ENCODE data around the gene MAPKAPK5. TPM values are rescaled to one million over a fixed set of nuclear protein-coding genes. Genes with fewer than 3 reads are reported as not detected.
"Not testable (repeated sequence)": the region's sequence is repeated elsewhere in the genome, so short reads cannot be mapped to it uniquely, and the experiment has no call there.

MAPKAPK5 gene, protein sequence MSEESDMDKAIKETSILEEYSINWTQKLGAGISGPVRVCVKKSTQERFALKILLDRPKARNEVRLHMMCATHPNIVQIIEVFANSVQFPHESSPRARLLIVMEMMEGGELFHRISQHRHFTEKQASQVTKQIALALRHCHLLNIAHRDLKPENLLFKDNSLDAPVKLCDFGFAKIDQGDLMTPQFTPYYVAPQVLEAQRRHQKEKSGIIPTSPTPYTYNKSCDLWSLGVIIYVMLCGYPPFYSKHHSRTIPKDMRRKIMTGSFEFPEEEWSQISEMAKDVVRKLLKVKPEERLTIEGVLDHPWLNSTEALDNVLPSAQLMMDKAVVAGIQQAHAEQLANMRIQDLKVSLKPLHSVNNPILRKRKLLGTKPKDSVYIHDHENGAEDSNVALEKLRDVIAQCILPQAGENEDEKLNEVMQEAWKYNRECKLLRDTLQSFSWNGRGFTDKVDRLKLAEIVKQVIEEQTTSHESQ
- total RNA-seq = 49.6 and 58.3 TPM in 2 replicates

DNA sequence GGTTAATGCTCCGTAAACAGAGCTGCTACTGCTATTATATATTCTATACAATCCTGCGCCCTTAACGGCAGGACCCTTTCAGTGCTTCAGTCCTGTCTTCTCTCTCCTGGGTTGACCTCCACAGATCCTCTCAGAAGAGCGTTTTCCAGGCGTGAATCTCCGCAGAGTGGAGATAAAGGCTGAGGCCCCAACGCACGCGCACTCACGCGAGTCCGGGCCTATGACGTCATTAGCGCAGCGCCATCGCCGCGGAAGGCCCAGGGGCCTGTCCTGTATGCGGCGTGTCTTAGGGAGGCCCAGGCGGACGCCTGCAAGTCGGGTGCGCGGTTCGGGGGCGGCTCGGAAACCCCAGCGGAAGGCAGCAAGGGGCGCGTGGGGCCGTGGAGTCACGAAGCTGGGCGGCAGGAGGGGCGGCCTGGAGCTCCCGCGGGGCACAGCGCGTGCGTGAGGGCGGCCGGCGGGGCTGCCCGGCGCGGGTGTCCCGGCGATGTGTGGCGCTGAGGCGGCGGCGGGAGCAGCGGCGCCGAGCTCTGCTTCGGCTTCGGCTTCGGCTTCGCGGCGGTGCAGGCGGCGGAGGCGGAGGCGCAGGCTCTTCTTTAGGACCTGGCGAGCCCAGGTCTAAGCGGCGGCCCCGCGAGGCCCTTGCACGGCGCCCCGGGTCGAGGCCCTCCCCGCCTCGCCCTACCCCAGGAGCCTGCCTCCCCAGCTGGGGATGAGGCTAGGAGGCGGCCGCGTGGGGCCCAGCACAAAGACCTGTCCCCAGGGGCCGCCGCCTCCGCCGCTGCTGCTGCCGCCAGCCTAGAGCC is at the start of gene MAPKAPK5:
TSS of gene MAPKAPK5 (plus strand) at position 479 of the 806 bp plus-strand sequence. CDS start 506 bp downstream, outside the sequence.
- intact Hi-C loops (cut with micrococcal nuclease) = loop anchor here (1.0 to 5.0 kb wide), 14 partner anchors 29 to 1439 kb away; partner anchors contain the start of genes ANAPC7, BRAP, ERP29 and HECTD4

- intact Hi-C loops (cut with micrococcal nuclease) = no loop called here
Observed at GRCh38 chr12:111792856-111793235, 49.2 kb upstream of the MAPKAPK5 start.

- intact Hi-C loops (cut with micrococcal nuclease) = no loop called here
Observed at GRCh38 chr12:111798182-111798581, 43.8 kb upstream of the MAPKAPK5 start.

- intact Hi-C loops (cut with micrococcal nuclease) = no loop called here
Observed at GRCh38 chr12:111799758-111800157, 42.3 kb upstream of the MAPKAPK5 start.

DNA sequence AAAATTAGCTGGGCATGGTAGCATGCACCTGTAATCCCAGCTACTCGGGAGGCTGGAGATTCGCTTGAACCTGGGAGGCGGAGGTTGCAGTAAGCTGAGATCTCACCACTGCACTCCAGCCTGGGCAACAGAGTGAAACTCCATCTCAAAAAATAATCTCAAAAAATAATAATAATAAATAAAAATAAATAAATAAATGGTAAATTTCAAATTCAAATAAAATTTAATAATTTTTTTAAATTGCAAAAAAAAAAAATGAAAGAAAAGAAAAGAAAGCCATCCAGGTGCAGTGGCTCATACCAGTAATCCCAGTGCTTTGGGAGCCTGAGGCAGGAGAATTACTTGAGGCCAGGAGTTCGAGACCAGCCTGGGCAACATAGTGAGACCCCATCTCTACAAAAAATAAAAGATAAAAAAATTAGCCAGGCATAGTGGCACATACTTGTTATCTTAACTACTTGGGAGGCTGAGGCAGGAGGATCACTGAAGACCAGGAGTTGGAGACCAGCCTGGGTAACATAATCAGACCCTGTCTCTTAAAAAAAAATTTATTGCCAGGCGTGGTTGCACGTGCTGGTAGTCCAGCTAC is 38.9 kb upstream of the MAPKAPK5 start:
- intact Hi-C loops (cut with micrococcal nuclease) = no loop called here

DNA sequence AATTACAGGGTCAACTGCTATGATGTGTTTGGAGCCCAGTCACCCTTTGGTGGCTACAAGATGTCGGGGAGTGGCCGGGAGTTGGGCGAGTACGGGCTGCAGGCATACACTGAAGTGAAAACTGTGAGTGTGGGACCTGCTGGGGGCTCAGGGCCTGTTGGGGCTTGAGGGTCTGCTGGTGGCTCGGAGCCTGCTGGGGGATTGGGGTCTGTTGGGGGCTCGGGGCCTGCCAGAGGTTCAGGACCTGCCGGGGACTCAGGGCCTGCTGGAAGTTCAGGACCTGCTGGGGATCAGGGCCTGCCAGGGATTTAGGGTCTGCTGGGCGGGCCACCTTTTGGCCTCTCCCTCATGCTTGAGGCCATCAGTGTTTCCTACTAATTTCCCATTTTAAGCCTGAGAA is 38.2 kb upstream of the MAPKAPK5 start:
- intact Hi-C loops (cut with micrococcal nuclease) = no loop called here

GRCh38 chr12:111806304-111806703 is 35.7 kb upstream of the MAPKAPK5 start:
- intact Hi-C loops (cut with micrococcal nuclease) = no loop called here

DNA sequence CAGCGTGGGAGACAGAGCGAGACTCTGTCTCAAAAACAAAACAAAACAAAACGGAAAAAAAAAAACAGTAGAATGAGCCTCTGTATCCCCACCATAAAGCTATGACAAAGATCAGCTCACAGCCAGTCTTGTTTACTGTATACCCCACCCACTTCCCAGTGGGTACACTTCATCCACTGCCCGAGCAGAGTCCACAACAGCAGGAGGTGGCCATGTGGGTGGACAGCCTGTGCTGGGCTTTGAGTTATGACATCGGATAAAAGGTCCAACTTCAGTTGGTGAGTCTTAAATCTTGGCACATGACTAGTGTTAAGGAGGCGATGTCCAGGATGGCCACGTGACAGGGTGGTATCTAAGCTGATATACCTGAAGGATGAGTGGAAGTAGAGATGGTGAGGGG is 34.8 kb upstream of the MAPKAPK5 start:
- intact Hi-C loops (cut with micrococcal nuclease) = no loop called here

GRCh38 chr12:111812881-111813741 is 28.9 kb upstream of the MAPKAPK5 start:
- intact Hi-C loops (cut with micrococcal nuclease) = loop anchor here (1.0 to 2.0 kb wide), 6 partner anchors 30 to 482 kb away; partner anchors contain the start of gene MAPKAPK5

- intact Hi-C loops (cut with micrococcal nuclease) = no loop called here
Observed at GRCh38 chr12:111816065-111816615, 25.9 kb upstream of the MAPKAPK5 start.

DNA sequence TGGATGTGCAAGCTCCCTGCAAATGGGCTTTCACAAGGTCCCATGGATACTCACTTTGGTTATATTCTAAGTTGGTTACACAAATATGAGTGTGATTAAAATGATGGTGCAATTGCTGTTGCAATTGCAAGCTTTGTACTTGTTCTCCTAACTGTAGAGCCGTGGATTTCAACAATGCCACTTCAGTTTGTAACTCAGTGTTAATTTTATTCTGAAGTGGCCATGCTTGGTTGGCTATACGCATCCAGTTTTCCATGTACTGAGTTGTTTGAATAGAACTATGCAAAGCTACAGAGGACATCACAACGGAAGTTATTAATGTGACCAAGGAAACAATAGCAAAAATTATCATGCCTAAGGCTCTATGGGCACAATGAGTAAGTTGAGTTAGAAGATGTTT is 25.1 kb upstream of the MAPKAPK5 start:
- intact Hi-C loops (cut with micrococcal nuclease) = not testable (repeated sequence)

GRCh38 chr12:111818340-111818739 is 23.7 kb upstream of the MAPKAPK5 start:
- intact Hi-C loops (cut with micrococcal nuclease) = no loop called here

- intact Hi-C loops (cut with micrococcal nuclease) = no loop called here
Observed at GRCh38 chr12:111819191-111820158, 22.6 kb upstream of the MAPKAPK5 start.

GRCh38 chr12:111820828-111821227 is 21.2 kb upstream of the MAPKAPK5 start:
- intact Hi-C loops (cut with micrococcal nuclease) = not testable (repeated sequence)

- intact Hi-C loops (cut with micrococcal nuclease) = no loop called here
Observed at GRCh38 chr12:111822886-111823285, 19.1 kb upstream of the MAPKAPK5 start.

DNA sequence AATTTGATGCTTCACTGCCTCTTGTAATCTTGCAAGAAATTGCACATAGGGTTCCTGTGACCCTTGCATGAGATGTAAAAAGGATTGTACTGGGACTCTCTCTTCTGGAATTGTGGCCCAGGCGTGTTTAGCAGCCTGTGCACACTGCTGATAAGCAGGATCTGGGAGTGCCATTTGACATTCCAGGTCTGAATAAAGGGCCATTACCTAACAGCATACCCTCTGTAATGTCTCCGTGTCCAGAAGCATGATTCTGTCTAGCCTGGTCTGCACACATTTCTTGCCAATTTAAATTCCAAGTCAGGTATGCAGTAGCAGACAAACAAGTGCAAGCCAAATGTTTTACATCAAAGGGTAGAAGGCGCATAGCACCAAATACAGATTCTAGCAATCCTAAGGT is 18.1 kb upstream of the MAPKAPK5 start:
- intact Hi-C loops (cut with micrococcal nuclease) = loop anchor here (1.0 kb wide), 2 partner anchors 563 to 587 kb away; no protein-coding TSS in a partner anchor

- intact Hi-C loops (cut with micrococcal nuclease) = loop anchor here (1.0 kb wide), 2 partner anchors 563 to 587 kb away; no protein-coding TSS in a partner anchor
Observed at GRCh38 chr12:111824312-111824711, 17.7 kb upstream of the MAPKAPK5 start.

DNA sequence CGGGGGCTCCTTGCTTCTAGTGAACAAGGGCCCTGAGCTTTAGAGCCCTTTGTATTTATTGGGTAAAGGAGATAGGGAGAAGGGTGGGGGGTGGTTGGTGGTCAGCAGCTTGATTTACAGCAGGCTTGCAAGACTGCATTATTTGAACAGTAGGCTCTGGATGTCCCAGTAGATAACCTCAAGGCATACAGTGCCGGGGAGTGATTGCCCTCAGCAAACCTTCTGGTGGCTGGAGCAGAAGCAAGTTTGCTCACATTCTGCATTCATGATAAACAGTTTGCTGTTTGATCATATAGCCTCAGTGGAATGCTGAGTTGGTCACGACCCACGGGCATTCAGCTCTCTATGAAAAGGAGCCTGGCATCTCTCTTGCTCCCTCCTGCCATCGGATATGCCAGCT is 16.5 kb upstream of the MAPKAPK5 start:
- intact Hi-C loops (cut with micrococcal nuclease) = no loop called here

GRCh38 chr12:111826316-111826715 is 15.7 kb upstream of the MAPKAPK5 start:
- intact Hi-C loops (cut with micrococcal nuclease) = no loop called here

All from T-helper 1 cell treated with Interleukin-12 subunit alpha and Interleukin-12 subunit beta and Interleukin-4 antibody, amounts not matched to agents 30 ng/mL and 1 ng/mL, for 36 hours (primary cell).